Stimulated activated CD8-positive, alpha-beta memory T cell treated with anti-CD3 and anti-CD28 coated beads, Interleukin-2, amount 100 ng/mL, for 1 hour (primary cell): Measurements from ENCODE around the gene HLA-F.

Source experiments
- DNase-seq, 2 donors: peaks; one replicate each; pipeline ENCODE4 v3.0.0-alpha.2; 2020; ENCODE audit warnings: low read depth in 2 of 2

The HLA-F gene

DNA sequence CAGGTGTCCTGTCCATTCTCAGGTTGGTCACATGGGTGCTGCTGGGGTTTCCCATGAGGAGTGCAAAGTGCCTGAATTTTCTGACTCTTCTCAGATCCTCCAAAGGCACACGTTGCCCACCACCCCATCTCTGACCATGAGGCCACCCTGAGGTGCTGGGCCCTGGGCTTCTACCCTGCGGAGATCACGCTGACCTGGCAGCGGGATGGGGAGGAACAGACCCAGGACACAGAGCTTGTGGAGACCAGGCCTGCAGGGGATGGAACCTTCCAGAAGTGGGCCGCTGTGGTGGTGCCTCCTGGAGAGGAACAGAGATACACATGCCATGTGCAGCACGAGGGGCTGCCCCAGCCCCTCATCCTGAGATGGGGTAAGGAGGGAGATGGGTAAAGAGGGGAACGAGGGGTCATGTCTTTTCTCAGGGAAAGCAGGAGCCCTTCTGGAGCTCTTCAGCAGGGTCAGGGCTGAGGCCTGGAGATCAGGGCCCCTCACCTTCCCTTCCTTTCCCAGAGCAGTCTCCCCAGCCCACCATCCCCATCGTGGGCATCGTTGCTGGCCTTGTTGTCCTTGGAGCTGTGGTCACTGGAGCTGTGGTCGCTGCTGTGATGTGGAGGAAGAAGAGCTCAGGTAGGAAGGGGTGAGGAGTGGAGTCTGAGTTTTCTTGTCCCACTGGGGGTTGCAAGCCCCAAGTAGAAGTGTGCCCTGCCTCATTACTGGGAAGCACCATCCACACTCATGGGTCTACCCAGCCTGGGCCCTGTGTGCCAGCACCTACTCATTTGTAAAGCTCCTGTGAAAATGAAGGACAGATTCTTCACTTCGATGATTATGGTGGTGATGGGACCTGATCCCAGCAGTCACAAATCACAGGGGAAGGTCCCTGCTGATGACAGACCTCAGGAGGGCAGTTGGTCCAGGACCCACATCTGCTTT is 2.0 kb downstream of the HLA-F start:
- DNase-seq: no peak

DNA sequence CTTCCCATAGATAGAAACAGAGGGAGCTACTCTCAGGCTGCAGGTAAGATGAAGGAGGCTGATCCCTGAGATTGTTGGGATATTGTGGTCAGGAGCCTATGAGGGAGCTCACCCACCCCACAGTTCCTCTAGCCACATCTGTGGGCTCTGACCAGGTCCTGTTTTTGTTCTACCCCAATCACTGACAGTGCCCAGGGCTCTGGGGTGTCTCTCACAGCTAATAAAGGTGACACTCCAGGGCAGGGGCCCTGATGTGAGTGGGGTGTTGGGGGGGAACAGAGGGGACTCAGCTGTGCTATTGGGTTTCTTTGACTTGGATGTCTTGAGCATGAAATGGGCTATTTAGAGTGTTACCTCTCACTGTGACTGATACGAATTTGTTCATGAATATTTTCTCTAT is 2.8 kb downstream of the HLA-F start:
- DNase-seq: no peak

DNA sequence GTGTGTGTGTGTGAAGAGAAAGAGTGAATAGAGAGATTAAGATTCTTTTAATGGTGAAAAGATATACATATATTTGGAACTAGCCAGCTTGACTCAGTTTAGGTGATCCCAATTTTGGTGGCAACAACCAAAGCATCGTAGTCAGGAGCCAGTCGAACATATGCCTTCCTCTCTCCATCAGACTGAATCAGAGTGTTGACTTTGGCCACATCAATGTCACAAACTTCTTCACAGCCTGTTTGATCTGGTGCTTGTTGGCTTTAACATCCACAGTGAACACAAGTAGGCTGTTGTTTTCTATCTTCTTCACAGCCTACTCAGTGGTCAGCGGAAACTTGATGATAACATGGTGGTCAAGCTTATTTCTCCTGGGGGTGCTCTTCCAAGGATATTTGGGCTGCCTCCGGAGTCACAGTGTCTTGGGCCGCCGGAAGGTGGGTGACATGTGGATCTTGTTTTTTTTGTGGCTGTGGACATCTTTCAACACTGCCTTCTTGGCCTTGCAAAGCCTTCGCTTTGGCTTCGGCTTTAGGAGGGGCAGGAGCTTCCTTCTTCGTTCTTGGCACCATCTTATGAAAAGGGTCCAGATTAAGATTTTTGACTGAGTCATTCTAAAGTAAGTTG is 3.4 kb downstream of the HLA-F start:
- DNase-seq: no peak

DNA sequence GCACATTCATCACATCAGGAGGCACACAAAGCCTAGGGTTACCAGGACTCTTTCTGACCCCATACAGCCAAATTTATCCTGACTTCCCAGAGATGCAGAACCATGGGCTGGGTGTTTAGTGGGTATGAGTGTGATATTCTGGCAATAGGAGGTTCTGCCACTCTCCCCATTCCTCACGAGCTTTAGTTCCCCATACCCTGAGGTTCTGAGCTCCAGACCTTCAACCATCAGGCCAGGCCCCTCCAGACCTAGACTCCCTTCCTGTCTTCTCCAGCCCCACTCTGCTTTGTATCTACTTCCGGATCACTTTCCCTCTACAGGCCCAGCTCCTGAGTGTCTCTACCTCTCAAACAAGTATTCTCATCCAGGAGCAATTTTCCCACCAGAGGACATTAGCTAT is 4.4 kb downstream of the HLA-F start:
- no peak for DNase-seq

DNA sequence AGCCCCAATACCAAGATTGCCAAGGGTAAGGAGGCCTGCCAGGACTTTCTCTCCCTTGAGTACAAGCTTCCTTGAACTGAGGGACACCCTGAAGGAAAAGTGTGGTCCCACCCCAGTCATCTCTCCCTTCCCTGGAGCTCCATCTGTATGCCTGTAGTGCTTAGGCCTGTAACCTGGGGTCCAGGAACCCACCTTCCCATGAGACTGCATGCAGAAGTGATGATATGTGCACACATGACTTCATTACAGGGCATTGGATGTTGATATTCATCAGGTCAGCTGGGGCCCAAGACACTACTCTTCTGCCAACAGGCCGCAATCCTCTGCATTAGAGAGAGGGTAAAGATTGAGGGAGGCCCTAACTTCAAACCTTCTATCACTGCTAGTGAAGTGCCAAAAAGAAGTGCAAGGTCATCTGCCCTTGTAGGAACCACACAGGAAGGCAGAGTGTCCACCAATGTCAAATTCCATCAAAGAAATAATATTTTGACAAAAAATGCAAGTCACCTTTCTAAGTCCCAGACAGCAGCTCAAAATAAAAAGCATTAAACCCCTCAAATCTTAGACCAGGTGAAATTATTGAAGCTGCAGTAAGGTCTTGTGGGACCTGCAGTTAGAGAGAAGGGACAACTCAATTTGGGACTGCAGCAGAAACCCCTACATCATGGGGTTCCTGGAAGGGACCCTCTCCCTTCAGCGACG is 5.1 kb downstream of the HLA-F start:
- no peak for DNase-seq

DNA sequence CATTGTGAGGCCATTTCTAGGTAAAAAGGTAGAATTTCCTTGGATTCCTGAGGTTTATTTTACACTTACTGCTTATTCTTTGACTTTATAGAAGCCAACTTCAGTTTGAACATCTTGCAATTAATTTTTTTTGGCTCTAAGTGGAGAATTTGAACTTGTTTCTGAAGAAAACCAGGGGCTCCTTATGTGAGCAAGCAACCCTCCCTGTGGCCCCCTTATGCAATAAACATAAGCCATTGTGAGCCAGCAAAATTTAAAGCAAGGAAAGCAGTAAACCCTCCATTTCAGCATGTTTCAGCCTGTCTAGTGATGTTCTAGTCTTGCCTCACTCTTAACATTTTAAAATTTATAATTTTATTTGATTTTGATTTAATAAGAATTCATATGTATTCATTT is 5.6 kb downstream of the HLA-F start:
- no peak for DNase-seq

DNA sequence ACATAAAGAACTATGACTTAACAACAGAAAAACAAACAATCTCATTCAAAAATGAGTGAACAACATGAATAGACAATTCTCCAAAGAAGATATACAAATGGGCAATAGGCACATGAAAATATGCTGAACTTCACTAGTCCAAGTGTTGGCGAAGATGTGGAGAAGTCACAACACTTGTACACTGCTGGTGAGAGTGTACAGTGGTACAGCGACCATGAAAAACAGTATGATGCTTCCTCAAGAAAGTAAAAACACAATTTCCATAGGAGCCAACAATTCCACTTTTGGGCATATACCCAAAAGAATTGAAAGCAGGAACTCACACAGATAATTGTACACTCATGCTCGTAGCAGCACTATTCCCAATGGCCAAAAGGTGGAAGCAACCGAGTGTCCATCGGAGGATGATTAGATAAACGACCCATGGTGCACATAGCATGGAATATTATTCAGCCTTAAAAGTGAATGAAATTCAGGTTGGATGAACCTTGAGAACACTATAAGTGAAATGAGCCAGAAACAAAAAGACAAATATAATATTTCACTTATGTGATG is 6.6 kb downstream of the HLA-F start:
- DNase-seq: no peak

DNA sequence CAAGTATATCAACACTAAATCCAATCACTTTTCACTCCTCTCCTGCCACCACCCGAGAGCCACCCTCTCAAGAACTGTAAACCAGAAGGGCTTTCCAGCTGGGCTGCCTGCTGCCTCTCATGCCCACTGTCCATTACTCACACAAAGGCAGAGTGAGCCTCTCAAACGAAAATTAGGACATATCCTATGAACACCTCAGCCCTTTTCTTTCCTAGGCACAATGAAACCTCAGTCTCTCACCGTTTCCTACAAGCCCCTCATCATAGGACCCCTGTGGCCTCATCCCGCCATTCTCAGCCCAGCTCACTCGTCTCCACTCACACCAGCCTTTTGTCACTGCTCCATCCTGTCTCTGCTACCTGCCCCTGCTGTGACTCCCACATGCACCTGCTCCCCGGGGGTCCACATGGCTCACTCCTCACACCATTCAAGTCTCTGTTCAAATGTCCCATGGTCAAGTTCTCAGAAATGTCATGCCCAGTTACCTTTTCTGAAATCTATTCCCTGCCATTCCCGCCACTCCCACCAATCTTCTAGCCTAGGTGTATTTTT is 7.4 kb downstream of the HLA-F start:
- DNase-seq: no peak

DNA sequence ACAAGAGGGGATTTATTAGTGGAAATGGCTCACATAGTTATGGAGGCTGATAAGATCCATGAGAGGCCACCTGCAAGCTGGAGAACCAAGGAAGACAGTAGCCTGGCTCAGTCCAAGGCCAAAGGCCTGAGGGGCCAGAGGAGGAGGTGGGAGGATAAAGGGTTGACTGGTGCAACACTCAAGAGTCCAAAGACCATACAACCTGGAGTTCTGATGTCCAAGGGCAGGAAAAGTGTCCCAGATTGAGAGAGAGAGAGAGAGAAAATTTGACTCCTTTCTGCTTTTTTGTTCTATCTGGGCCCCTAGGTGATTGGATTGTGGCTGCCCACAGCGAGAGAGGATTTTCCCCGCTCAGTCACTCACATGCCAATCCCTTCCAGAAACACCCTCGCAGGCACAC is 8.0 kb downstream of the HLA-F start:
- DNase-seq: no peak

DNA sequence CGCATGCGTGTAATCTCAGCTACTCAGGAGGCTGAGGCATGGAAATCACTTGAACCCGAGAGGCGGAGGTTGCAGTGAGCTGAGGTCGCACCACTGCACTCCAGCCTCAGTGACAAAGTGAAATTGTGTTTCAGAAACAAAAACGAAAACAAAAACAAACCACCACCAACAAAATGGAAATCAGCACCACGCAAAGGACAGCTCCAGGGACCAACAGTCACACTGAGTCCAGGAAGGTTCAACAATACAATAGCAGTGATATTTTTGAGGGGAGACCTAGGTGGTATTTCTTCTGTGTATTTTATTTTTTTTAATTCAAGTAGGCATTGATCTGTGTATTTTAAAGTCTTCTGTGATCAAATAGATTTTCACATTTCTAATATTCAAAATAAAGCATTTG is 9.8 kb downstream of the HLA-F start:
- DNase-seq: no peak

DNA sequence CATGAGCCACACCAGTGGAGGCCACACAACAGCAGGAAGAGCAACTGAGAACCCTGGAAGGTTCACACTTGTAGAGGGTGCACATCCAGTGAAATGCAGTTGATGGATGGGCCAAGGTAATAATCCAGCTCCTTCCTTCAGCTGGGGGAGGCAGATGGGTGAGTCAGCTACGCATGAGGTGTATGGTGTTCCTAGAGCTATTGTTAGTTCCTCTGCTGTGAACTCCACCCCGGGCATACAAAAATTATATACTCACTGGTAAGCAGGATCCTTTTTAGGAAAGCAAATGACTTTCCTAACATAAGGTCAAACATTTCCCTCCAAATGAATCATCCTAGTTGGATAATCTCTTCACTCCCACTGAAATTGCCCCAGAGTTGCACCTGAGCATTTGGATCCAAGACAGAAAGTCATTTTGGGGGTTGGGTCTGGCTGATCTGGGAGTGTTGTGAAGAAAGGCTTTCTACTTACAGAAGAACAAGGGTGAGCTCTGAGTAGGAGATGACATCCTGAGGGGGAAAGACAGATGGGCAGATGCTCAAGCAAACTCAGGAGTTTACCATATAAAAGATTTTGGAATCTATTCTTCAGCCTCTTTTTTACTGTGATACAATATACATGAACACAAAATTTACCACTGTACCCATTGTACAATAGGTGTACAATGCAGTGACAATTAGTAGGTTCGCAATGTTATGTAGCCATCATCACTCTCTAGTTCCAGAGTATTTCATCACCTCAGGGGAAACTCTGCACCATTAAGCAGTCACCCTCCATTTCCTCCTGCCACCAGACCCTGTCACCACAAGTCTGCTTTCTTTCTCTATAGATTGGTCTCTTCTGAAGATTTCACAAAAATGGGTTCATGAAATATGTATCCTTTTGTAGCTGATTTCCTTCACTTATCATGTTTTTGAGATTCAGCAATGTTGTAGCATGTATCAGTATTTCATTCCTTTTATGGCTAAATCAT is 11.1 kb downstream of the HLA-F start:
- DNase-seq: no peak

DNA sequence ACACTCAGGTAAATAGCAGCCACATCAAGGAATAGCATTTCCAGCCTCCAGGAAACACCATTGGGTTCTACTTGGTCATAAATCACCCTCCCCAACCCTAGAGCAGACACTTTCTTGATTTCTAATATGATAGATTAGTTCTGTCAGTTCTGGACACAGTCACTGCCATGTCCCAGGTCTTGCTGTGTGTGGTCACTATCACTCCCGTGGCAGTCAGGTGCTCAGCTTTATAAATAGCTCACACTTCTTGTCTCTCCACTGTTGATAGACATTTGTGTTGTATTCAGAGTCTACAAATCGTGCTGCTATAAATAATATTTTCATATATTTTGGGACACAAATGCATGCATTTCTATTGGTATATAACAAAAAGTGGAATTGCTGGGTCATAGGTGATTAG is 13.3 kb downstream of the HLA-F start:
- DNase-seq: no peak

DNA sequence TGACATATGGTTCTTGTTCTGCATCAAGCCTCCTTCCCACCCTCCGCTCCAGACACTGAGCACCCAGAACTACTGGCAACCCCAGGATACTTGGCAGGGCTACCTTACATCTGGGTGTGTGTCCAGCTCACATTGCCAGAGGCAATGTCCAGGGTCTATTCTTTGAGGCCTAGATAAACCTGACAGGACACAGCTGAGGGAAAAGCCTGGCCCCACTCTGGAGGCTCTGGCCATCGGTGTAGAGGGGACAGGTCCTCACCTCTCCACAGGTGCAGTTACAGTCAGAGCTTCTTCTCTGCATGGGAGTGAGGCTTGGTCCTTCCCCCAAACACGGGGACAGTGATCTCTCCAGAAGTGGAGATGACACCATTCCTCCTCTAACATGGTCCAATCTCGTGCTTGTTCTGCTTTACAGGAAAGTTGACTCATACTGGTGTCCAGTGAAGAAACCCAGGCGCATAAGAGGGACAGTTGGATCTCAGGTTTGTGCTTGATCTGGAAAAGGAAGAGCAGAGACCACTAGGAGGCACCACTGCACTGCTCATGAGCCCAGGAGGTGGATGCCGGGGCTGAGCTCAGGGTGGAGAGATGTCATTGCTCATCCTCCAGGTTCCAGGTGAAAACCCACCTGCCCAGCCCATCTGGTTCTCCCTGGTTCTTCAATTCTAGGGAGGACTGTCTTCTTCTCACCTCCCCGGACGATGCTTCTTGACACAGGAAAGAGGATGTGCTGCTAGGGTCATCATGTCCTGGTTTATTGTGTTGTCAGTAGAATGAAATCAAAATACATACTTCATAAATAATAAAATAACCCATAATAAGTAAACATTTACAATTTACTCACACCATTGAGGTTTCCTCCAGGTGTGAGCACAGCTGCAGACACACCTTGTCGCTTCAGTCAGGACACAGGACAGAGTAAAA is 14.7 kb downstream of the HLA-F start:
- DNase-seq: peak in 1 of 2 donors; percentile 49

DNA sequence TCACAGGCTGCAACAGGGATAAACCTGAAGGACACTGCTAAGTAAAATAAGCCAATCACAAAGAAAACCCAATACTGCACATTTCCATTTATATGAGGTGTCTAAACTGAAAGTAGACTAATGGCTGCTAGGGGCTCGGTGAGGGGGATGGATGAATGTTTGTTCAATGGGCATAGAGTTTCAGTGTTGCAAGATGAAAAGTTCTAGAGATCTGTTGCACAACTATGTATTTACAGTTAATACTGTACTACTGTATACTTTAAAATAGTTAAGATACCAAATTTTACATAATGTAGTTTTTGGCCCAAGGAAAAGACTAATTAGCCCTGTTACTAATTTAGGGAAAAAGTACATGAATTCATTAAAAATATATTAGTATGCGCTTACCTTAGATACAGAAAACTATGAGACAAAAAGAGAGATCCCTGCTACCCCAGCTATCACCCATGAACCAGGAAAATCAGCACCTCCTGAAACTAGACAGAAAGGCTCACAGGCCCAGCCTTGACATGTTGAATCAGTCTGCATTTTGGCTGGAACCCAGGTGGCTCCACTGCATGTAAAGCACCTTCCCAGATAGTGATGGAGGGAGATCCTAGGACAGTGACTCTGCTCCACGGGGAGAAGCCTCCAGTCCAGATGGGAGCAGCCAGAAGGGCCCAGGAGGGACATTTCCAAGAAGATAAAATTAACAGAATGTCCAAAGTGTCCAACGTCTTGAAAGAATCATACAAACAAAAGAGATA is 16.1 kb downstream of the HLA-F start:
- DNase-seq: no peak

DNA sequence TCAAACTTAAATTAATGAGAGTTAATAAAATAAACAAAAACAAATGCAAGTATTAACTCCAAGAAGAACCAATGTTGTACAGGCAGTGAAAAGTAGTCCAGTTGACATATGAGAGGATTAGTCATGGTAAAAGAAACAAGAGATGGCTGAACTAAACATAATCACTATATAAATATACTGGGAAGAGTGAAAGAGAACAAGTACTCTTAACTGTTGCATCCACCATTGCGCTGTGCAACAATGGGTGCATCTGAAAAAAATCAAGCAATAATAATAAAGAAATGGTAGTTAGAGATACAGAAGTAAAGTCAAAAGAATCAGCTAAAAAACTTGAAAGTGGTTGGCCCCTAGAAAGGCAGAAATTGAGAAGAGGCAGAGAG is 16.6 kb downstream of the HLA-F start:
- DNase-seq: no peak

DNA sequence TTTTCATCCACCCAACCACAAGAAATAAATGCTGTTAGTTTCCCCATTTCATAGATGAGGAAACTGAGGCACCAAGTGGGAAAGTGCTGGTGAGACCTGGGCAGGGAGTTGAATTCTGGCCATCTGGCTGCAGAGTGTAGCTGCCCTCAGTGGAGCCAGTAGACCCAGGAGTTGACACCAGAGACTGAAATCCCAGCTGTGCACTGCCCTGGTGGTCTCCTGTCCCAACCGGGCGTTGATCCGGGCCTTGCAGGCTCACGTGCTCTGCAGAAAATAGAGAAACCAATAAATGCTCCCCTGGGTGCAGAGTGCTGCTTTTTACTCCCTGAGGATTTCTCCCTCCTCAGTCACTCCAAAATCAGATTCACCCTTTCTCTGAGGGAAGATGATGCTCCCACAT is 18.4 kb downstream of the HLA-F start:
- no peak for DNase-seq

DNA sequence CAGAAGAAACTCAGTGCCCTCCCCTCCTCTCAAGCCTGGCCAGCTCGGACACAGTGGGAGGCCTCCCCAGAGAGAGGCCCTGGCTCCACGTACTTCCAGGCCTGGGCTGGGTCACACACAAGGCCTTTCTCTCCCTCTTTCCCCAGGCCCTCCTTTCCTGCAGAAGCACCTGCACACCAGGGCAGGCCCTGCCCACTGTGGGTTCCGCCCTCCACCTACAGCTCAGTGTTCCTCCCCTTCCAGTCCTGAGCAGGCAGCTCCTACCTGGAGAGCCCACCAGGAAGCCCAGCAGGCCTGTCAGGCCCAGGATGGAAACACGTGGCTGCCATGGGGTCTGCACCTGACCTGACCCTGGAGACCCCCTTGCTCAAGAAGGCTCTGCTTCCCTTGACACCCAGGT is 18.9 kb downstream of the HLA-F start:
- no peak for DNase-seq

DNA sequence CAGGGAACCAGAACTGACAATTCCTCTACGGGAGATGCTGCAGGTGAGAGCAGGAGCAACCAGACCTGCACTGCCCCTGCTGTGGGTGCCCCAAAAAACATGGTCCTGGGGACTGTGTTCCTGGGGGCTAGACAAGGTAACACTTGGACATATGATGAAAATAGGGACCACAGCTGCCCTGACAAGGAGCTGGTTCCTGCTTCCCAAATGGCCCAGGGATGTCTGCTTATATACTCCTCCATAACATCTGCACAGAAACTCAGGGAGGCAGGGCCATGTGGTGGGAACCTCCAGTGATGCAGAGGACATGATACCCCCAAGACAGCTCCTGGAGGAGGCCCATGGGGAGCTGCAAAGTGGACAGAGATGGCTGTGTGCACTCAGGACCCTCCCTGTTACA is 19.8 kb downstream of the HLA-F start:
- DNase-seq: no peak

DNA sequence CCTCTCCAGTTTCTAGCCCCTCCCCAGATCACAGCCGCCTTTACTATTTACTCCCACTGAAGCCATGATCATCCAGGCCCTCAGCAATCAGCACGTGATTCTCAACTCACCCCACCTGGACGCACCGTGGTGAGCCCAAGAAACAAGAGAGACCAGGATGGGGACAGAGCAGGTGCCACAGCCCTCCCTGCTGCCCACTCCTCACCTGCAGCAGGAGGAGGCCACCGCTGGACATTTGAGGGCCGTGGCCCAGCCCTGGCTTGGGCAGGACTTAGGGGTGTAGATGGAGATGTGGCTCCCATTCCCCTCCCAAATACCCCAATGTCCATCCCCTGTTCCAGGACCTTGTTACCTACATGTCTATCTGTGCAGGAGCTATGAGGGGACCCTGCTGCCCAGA is 20.3 kb downstream of the HLA-F start:
- DNase-seq: no peak
